ENCODE data around the gene LMOD1. TPM values are rescaled to one million over a fixed set of nuclear protein-coding genes. Genes with fewer than 3 reads are reported as not detected.

Gene LMOD1
- total and polyA plus RNA-seq, 11 donors = 4.6 to 24.9 (median 10.0) TPM

- H3K27ac ChIP-seq = peak overlapping the region in 11 of 12 donors; percentile 16 to 65 (median 56)
- H3K4me1 ChIP-seq = peaks cover 0 to 38% (median 22%) of the 10 kb centered on the region in 12 donors
- no peaks in the 10 kb centered on the region for H3K9me3 ChIP-seq
- TF ChIP-seq POLR2A (IDR thresholded peaks at IDR 0.05) = no peak
- H3K4me3 ChIP-seq = no peak overlapping the region
- no peak for DNase-seq
- H3K27me3 ChIP-seq = no peaks in the 10 kb centered on the region
- intact Hi-C loops (cut with DNase I) = no loop called here
- WGBS, 4 donors = 51 to 73% (median 68%) methylated on average over 2 of the region's 2 CpGs
- H3K36me3 ChIP-seq = peaks cover 0 to 69% (median 60%) of the 10 kb centered on the region in 9 donors
- peak in 2 of 4 donors; percentile 12 to 14 for ATAC-seq
Observed at GRCh38 chr1:201849372-201850052, 96.8 kb downstream of the LMOD1 start.

GRCh38 chr1:201848230-201848629 is 98.1 kb downstream of the LMOD1 start:
- Histone ChIP-seq H3K9me3 (no peaks in the 10 kb centered on the region), H3K27me3 (no peaks in the 10 kb centered on the region), H3K27ac (no peak overlapping the region), H3K4me1 (peaks cover 0 to 38% (median 22%) of the 10 kb centered on the region in 12 donors), H3K36me3 (peaks cover 0 to 56% (median 47%) of the 10 kb centered on the region in 9 donors), H3K4me3 (no peak overlapping the region)
- ATAC-seq (no peak), DNase-seq (no peak)
- no peak for TF ChIP-seq POLR2A (IDR thresholded peaks at IDR 0.05)
- TF ChIP-seq CTCF (IDR thresholded peaks at IDR 0.05) = no peak
- WGBS, 4 donors = 94 to 97% (median 95%) methylated on average over 6 of the region's 6 CpGs
- intact Hi-C loops (cut with DNase I) = no loop called here

GRCh38 chr1:201847150-201847549 is 99.2 kb downstream of the LMOD1 start:
- Histone ChIP-seq H3K4me3 (no peak overlapping the region), H3K27ac (no peak overlapping the region), H3K9me3 (no peaks in the 10 kb centered on the region), H3K36me3 (peaks cover 0 to 45% (median 37%) of the 10 kb centered on the region in 9 donors), H3K4me1 (peaks cover 0 to 38% (median 24%) of the 10 kb centered on the region in 12 donors), H3K27me3 (no peaks in the 10 kb centered on the region)
- ATAC-seq (no peak), DNase-seq (no peak)
- WGBS, 4 donors = 35 to 54% (median 42%) methylated on average over 1 of the region's 1 CpG
- no peak for TF ChIP-seq CTCF (IDR thresholded peaks at IDR 0.05)
- no peak for TF ChIP-seq POLR2A (IDR thresholded peaks at IDR 0.05)
- intact Hi-C loops (cut with DNase I) = no loop called here

Small RNAs within 50 kb of the gene (microRNA-seq; reads per million reads assigned to microRNA genes)
- 0 reads per million in 4 donors for gene MIR6739

Other genes with a start within 250 kb of the LMOD1 start
- gene IPO9, start 117.4 kb downstream of the LMOD1 start, total RNA-seq = 10 to 100 TPM; 12.1 to 35.4 (median 23.1) TPM
- gene IPO9, start 117.4 kb downstream of the LMOD1 start, polyA plus RNA-seq = 10 to 100 TPM in 1 of 2 donors, 1 to 10 TPM in 1; 9.8 to 13.8 TPM
- gene SHISA4, start 57.6 kb downstream of the LMOD1 start, total RNA-seq = 100 to 1,000 TPM in 6 of 9 donors, 10 to 100 TPM in 3; 66.5 to 262 (median 133) TPM
- gene SHISA4, start 57.6 kb downstream of the LMOD1 start, polyA plus RNA-seq = 100 to 1,000 TPM in 1 of 2 donors, 10 to 100 TPM in 1; 53.2 to 101 TPM
- 100 to 1,000 TPM in 3 of 9 donors, 10 to 100 TPM in 6; 31.7 to 120 (median 86.0) TPM for gene TIMM17A, start 9.0 kb upstream of the LMOD1 start, total RNA-seq
- gene TIMM17A, start 9.0 kb upstream of the LMOD1 start, polyA plus RNA-seq = 100 to 1,000 TPM in 1 of 2 donors, 10 to 100 TPM in 1; 50.7 to 151 TPM
- 10 to 100 TPM; 14.1 to 36.2 (median 18.1) TPM for gene RNPEP, start 36.1 kb upstream of the LMOD1 start, total RNA-seq
- 10 to 100 TPM; 12.4 to 14.3 TPM for gene RNPEP, start 36.1 kb upstream of the LMOD1 start, polyA plus RNA-seq
- gene ELF3, start 64.0 kb upstream of the LMOD1 start, total RNA-seq = 10 to 100 TPM in 1 of 9 donors, 1 to 10 TPM in 2, under 1 TPM in 4, not detected in 2; 0.32 to 42.5 (median 0.69) TPM
- gene ELF3, start 64.0 kb upstream of the LMOD1 start, polyA plus RNA-seq = 1 to 10 TPM in 1 of 2 donors, under 1 TPM in 1; 0.15 to 3.9 TPM
- under 1 TPM in 1 of 9 donors, not detected in 8; 0.05 TPM for gene GPR37L1, start 176.4 kb upstream of the LMOD1 start, total RNA-seq
- gene GPR37L1, start 176.4 kb upstream of the LMOD1 start, polyA plus RNA-seq = under 1 TPM; 0.03 to 0.04 TPM
- gene ARL8A, start 198.2 kb upstream of the LMOD1 start, total RNA-seq = 10 to 100 TPM; 33.0 to 86.4 (median 75.6) TPM
- 10 to 100 TPM; 22.6 to 35.5 TPM for gene ARL8A, start 198.2 kb upstream of the LMOD1 start, polyA plus RNA-seq
- 10 to 100 TPM in 1 of 9 donors, 1 to 10 TPM in 3, under 1 TPM in 4, not detected in 1; 0.30 to 10.3 (median 0.86) TPM for gene PTPN7, start 214.1 kb upstream of the LMOD1 start, total RNA-seq
- under 1 TPM; 0.19 to 0.36 TPM for gene PTPN7, start 214.1 kb upstream of the LMOD1 start, polyA plus RNA-seq
- 1 to 10 TPM in 6 of 9 donors, under 1 TPM in 3; 0.29 to 3.5 (median 1.8) TPM for gene LGR6, start 247.3 kb upstream of the LMOD1 start, total RNA-seq
- 1 to 10 TPM; 1.3 to 1.7 TPM for gene LGR6, start 247.3 kb upstream of the LMOD1 start, polyA plus RNA-seq

Measured in heart left ventricle (tissue), 16 donors.